ENCODE results near the gene RAB31. TPM values are rescaled to one million over a fixed set of nuclear protein-coding genes. Genes with fewer than 3 reads are reported as not detected.
"Not testable (repeated sequence)": the region's sequence is repeated elsewhere in the genome, so short reads cannot be mapped to it uniquely, and the experiment has no call there.

RAB31 gene
- total RNA-seq, 1 experiment from 2014 or later, result 32.9 TPM

DNA sequence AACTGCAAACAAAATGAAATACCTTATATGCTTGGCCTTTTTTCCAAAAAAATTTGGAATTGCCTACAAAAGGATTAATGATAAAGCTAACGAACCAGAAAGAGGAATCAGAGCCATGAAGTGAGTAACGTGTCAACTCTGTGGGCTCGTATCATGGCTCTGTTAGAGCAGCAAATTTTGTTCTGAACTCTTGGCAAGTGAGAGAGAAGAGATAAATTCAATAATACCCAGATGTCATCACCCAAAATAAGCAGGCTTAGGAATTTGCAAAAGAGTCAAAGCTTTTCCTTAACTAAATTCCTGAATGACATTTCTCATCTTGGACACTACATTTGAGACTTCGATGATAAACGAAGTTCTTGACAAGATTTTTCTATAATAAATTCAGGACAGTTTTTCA lies 182.1 kb downstream of the RAB31 start:
- Mint-ChIP-seq H3K27me3 (ENCODE audit: low read depth) (no peaks in the 10 kb centered on the region), H3K36me3 (no peaks in the 10 kb centered on the region), H3K27ac (no peak overlapping the region), H3K4me1 (no peaks in the 10 kb centered on the region), H3K4me3 (no peak overlapping the region), H3K9me3 (peaks cover 8% of the 10 kb centered on the region)
- TF ChIP-seq ZNF396 (CRISPR knock-in tag; IDR thresholded peaks at IDR 0.05; ENCODE audit: borderline replicate concordance) (no peak), TP53 (CRISPR knock-in tag; IDR thresholded peaks at IDR 0.05) (no peak), FOXP1 (CRISPR knock-in tag; IDR thresholded peaks at IDR 0.05; ENCODE audit: borderline replicate concordance) (no peak), RORB (CRISPR knock-in tag; IDR thresholded peaks at IDR 0.05) (no peak), NFYB (CRISPR knock-in tag; conservative IDR thresholded peaks at IDR 0.05; ENCODE audit: low read depth) (no peak)
- TF ChIP-seq, protein P1, sequence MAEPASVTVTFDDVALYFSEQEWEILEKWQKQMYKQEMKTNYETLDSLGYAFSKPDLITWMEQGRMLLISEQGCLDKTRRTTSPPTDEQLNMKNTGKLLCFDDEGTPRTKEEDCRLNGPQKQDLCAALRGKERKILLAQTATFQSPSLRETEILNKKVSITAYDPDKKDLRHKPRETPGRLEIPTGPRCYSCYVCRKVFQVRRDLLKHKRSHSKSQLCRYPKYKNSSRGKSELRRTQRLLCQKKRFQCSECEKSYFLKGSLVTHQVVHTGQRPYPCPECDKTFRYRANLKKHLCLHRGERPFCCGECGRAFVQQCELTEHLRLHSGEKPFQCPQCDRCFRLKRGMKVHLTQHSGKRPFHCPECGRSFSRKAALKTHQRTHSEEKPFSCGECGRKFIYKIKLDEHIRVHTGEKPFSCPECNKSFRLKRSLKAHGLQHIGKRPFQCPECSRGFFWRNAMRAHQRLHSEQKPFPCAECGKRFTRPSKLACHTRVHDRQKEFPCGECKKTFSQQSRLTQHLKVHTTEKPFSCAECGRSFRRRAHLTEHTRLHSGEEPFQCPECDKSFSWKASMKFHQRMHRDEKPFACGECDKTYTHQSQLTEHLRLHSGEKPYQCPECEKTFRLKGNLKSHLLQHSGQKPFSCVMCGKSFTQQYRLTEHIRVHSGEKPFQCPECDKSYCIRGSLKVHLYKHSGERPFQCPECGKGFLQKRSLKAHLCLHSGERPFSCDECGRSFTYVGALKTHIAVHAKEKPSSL (CRISPR knock-in tag; conservative IDR thresholded peaks at IDR 0.05), result no peak
- TF ChIP-seq, protein P2, sequence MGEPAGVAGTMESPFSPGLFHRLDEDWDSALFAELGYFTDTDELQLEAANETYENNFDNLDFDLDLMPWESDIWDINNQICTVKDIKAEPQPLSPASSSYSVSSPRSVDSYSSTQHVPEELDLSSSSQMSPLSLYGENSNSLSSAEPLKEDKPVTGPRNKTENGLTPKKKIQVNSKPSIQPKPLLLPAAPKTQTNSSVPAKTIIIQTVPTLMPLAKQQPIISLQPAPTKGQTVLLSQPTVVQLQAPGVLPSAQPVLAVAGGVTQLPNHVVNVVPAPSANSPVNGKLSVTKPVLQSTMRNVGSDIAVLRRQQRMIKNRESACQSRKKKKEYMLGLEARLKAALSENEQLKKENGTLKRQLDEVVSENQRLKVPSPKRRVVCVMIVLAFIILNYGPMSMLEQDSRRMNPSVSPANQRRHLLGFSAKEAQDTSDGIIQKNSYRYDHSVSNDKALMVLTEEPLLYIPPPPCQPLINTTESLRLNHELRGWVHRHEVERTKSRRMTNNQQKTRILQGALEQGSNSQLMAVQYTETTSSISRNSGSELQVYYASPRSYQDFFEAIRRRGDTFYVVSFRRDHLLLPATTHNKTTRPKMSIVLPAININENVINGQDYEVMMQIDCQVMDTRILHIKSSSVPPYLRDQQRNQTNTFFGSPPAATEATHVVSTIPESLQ (CRISPR knock-in tag; IDR thresholded peaks at IDR 0.05), result no peak
- CTCF ChIA-PET, result no interaction called here
- ATAC-seq (no peak), DNase-seq (ENCODE audit: low spot score) (no peak)
- POLR2A ChIA-PET, result no interaction called here

DNA sequence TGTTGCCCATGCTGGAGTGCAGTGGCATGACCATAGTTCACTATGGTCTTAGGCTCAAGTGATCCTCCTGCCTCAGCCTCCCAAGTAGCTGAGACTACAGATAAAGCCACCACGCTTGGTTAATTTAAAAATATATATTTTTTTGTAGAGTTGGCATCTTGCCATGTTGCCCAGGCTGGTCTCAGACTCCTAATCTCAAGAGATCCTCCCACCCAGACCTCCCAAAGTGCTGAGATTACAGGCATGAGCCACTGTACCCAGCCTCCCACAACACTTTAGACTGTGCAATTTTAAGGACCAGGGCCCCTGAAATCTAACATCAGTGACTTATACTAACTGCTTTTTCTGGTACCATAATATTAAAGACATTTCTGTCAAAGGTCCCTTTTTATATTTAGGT lies 182.9 kb downstream of the RAB31 start:
- Mint-ChIP-seq H3K27me3 (ENCODE audit: low read depth) (no peaks in the 10 kb centered on the region), H3K9me3 (peaks cover 8% of the 10 kb centered on the region), H3K4me3 (no peak overlapping the region), H3K36me3 (no peaks in the 10 kb centered on the region), H3K27ac (no peak overlapping the region), H3K4me1 (no peaks in the 10 kb centered on the region)
- no peak for ATAC-seq
- no peak for DNase-seq (ENCODE audit: low spot score)
- ChIA-PET CTCF (no interaction called here), POLR2A (no interaction called here)
- TF ChIP-seq KAT7 (CRISPR knock-in tag; IDR thresholded peaks at IDR 0.05; ENCODE audit: borderline replicate concordance), result no peak
- no peak for TF ChIP-seq RELA (CRISPR knock-in tag; IDR thresholded peaks at IDR 0.05; ENCODE audit: borderline replicate concordance)
- no peak for TF ChIP-seq SMAD3 (CRISPR knock-in tag; IDR thresholded peaks at IDR 0.05; ENCODE audit: borderline replicate concordance)
- TF ChIP-seq NR1H2 (CRISPR knock-in tag; IDR thresholded peaks at IDR 0.05), result no peak
- TF ChIP-seq, protein P3, sequence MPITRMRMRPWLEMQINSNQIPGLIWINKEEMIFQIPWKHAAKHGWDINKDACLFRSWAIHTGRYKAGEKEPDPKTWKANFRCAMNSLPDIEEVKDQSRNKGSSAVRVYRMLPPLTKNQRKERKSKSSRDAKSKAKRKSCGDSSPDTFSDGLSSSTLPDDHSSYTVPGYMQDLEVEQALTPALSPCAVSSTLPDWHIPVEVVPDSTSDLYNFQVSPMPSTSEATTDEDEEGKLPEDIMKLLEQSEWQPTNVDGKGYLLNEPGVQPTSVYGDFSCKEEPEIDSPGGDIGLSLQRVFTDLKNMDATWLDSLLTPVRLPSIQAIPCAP (CRISPR knock-in tag; IDR thresholded peaks at IDR 0.05), result no peak
- TF ChIP-seq IRF2 (CRISPR knock-in tag; IDR thresholded peaks at IDR 0.05; ENCODE audit: borderline replicate concordance, low read depth), result no peak
- no peak for TF ChIP-seq ESRRA (CRISPR knock-in tag; IDR thresholded peaks at IDR 0.05; ENCODE audit: borderline replicate concordance)
- no peak for TF ChIP-seq SOX15 (CRISPR knock-in tag; IDR thresholded peaks at IDR 0.05)
- TF ChIP-seq NFE2L1 (CRISPR knock-in tag; IDR thresholded peaks at IDR 0.05), result no peak
- TF ChIP-seq, protein P4, sequence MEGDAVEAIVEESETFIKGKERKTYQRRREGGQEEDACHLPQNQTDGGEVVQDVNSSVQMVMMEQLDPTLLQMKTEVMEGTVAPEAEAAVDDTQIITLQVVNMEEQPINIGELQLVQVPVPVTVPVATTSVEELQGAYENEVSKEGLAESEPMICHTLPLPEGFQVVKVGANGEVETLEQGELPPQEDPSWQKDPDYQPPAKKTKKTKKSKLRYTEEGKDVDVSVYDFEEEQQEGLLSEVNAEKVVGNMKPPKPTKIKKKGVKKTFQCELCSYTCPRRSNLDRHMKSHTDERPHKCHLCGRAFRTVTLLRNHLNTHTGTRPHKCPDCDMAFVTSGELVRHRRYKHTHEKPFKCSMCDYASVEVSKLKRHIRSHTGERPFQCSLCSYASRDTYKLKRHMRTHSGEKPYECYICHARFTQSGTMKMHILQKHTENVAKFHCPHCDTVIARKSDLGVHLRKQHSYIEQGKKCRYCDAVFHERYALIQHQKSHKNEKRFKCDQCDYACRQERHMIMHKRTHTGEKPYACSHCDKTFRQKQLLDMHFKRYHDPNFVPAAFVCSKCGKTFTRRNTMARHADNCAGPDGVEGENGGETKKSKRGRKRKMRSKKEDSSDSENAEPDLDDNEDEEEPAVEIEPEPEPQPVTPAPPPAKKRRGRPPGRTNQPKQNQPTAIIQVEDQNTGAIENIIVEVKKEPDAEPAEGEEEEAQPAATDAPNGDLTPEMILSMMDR (IDR thresholded peaks at IDR 0.05), result no peak
- TF ChIP-seq MXD4 (CRISPR knock-in tag; IDR thresholded peaks at IDR 0.05; ENCODE audit: borderline replicate concordance), result no peak
- TF ChIP-seq, protein P5, sequence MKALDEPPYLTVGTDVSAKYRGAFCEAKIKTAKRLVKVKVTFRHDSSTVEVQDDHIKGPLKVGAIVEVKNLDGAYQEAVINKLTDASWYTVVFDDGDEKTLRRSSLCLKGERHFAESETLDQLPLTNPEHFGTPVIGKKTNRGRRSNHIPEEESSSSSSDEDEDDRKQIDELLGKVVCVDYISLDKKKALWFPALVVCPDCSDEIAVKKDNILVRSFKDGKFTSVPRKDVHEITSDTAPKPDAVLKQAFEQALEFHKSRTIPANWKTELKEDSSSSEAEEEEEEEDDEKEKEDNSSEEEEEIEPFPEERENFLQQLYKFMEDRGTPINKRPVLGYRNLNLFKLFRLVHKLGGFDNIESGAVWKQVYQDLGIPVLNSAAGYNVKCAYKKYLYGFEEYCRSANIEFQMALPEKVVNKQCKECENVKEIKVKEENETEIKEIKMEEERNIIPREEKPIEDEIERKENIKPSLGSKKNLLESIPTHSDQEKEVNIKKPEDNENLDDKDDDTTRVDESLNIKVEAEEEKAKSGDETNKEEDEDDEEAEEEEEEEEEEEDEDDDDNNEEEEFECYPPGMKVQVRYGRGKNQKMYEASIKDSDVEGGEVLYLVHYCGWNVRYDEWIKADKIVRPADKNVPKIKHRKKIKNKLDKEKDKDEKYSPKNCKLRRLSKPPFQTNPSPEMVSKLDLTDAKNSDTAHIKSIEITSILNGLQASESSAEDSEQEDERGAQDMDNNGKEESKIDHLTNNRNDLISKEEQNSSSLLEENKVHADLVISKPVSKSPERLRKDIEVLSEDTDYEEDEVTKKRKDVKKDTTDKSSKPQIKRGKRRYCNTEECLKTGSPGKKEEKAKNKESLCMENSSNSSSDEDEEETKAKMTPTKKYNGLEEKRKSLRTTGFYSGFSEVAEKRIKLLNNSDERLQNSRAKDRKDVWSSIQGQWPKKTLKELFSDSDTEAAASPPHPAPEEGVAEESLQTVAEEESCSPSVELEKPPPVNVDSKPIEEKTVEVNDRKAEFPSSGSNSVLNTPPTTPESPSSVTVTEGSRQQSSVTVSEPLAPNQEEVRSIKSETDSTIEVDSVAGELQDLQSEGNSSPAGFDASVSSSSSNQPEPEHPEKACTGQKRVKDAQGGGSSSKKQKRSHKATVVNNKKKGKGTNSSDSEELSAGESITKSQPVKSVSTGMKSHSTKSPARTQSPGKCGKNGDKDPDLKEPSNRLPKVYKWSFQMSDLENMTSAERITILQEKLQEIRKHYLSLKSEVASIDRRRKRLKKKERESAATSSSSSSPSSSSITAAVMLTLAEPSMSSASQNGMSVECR (CRISPR knock-in tag; IDR thresholded peaks at IDR 0.05; ENCODE audit: borderline replicate concordance), result no peak
- TF ChIP-seq ZNF121 (CRISPR knock-in tag; IDR thresholded peaks at IDR 0.05), result no peak
- TF ChIP-seq ZBTB21 (CRISPR knock-in tag; IDR thresholded peaks at IDR 0.05; ENCODE audit: borderline replicate concordance), result no peak
- TF ChIP-seq ZNF416 (CRISPR knock-in tag; IDR thresholded peaks at IDR 0.05), result no peak
- no peak for TF ChIP-seq GRHL2 (CRISPR knock-in tag; IDR thresholded peaks at IDR 0.05; ENCODE audit: insufficient replicate concordance, severe bottlenecking)

DNA sequence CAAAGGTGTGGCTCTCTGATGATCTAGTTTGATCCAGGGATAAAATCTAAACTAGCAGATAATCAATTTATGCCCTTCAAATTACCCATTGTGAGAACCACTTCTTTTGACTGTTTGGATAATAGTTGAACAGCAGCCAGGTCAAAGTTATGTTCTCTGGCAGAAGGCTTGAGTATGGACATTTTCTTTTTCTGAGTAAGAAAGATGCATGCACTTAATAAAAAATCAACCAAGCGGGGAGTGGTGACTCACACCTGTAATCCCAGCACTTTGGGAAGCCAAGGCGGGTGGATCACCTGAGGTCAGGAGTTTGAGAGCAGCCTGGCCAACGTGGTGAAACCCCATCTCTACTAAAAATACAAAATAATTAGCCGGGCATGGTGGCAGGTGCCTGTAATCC lies 183.4 kb downstream of the RAB31 start:
- ATAC-seq; H3K27me3 Mint-ChIP-seq (ENCODE audit: low read depth); DNase-seq (ENCODE audit: low spot score); POLR2A ChIA-PET; H3K36me3 Mint-ChIP-seq; CTCF ChIA-PET; H3K4me1 Mint-ChIP-seq; H3K27ac Mint-ChIP-seq; H3K9me3 Mint-ChIP-seq; H3K4me3 Mint-ChIP-seq: not testable (repeated sequence)

All from WTC11 (cell line).